Stimulated activated CD4-positive, alpha-beta T cell treated with anti-CD3 and anti-CD28 coated beads, Interleukin-2, amount 100 ng/mL, for 48 hours (primary cell): ENCODE results near the gene RAB30.
"Not testable (repeated sequence)": the region's sequence is repeated elsewhere in the genome, so short reads cannot be mapped to it uniquely, and the experiment has no call there.

Source experiments
- DNase-seq, 2 donors: peaks; one replicate each; pipeline ENCODE4 v3.0.0-alpha.2; 2020

Gene RAB30

DNA sequence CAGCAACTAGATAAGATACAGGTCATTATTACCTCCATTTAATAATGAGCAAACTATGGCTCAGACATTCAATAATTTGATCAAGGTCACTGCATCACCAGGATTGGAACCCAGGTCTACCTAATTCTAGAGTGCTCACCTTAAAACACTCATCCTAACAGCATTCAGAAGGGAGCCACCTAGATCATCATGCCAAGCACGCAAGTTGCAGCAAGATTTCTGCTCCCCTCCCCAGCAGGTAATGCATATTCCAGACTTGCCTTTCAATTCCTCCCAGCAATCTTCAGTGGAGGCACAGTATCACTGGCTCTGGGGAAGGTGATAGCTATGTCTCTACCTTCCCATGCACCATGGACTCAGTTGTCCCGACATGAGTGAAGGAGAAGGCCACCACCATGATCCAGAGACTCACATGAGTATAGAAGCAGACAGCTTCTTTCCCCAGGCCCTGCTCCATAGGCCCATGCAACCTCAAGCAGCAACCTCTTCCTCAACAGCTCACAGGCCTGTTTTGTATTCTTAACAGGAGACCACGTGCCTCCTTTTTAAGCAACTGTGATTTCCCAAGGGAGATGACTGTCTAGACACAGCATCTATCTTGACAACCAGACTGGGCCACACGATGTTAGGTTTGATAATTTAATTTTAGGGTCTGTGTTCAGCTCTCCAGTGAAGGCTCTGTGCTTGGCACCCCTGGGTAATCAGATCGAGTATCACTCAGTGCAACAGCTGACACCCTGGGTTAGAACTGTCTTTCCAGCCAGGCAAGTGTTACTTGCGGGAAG, 36.4 kb downstream of the RAB30 start:
- no peak for DNase-seq

GRCh38 chr11:83034673-83035014, 37.1 kb downstream of the RAB30 start:
- DNase-seq = no peak

DNA sequence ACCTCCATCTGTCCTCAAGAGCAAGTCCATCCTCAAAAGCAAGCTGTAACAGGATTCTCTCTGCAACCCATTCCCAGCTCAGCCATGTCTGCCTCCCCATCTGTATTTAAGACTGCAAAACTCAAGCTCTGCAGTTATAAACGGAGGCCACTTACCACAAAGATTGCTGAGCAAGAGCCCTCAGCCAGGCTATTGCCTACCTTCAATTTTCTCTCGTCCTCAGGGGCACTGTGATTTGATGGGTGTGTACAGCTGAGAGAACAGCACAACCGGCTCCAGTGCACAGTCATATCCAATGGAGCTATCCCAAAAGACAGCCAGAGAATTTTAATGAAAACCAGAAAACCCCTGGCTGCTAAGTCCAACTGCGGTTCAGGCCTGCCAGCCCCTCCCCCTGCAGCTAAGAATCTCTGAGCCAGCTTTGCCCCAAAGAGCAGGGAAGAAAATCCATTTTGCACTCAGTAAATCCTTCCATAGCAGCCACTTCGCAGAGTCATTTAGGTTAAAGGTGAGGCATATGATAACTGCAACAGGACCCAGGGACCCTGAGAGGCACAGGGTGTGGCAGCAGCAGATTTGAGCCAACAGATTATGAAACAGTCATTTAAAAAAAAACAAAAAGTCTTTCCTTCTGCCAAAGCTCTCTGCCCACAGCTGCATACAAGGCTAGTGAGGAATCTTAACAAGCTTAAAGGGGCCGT, 37.6 kb downstream of the RAB30 start:
- DNase-seq = no peak

DNA sequence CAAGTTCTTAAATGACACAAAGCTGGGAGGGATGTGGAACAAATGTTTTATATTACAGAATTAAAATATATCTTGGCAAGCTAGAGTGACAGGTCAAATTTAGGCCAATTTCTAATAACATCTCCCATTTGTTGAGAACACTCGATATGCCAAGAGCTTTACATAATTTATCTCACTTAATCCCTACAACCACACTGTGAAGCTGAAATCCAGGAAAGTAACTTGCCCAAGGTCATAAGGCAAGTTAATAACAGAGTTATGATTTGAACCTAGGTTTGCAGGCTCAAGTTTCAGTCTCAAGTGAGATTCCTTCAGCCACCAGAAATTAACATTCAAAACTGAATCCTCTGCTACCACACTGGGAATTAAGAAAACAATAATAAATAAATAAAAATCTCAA, 38.3 kb downstream of the RAB30 start:
- no peak for DNase-seq

GRCh38 chr11:83031127-83031526, 40.6 kb downstream of the RAB30 start:
- no peak for DNase-seq

DNA sequence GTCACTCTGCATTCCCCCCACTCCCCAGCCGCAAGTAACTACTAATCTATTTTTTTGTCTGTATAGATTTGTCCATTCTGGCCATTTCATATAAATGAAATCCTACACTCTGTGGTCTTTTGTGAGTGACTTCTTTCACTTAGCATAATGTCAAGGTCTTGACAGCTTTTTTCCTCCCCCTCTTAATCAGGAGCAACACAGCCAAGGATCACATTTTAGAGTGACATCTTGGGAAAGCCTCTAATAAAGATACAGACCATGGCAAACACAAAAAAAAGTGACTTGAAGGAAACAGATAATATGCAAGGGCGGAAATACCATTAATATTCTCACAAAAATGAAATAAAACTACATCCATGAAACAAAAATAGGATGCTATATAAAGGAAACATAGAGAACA, 43.9 kb downstream of the RAB30 start:
- DNase-seq = no peak

GRCh38 chr11:83027289-83027688, 44.4 kb downstream of the RAB30 start:
- DNase-seq = no peak

GRCh38 chr11:83026229-83026628, 45.5 kb downstream of the RAB30 start:
- DNase-seq = no peak

- no peak for DNase-seq
These were observed 46.4 kb downstream of the RAB30 start for GRCh38 chr11:83025267-83025704.

- no peak for DNase-seq
These were observed 47.3 kb downstream of the RAB30 start for GRCh38 chr11:83024270-83024854.

GRCh38 chr11:83023410-83023809, 48.3 kb downstream of the RAB30 start:
- no peak for DNase-seq

- no peak for DNase-seq
These were observed 49.9 kb downstream of the RAB30 start for GRCh38 chr11:83021780-83022125.

DNA sequence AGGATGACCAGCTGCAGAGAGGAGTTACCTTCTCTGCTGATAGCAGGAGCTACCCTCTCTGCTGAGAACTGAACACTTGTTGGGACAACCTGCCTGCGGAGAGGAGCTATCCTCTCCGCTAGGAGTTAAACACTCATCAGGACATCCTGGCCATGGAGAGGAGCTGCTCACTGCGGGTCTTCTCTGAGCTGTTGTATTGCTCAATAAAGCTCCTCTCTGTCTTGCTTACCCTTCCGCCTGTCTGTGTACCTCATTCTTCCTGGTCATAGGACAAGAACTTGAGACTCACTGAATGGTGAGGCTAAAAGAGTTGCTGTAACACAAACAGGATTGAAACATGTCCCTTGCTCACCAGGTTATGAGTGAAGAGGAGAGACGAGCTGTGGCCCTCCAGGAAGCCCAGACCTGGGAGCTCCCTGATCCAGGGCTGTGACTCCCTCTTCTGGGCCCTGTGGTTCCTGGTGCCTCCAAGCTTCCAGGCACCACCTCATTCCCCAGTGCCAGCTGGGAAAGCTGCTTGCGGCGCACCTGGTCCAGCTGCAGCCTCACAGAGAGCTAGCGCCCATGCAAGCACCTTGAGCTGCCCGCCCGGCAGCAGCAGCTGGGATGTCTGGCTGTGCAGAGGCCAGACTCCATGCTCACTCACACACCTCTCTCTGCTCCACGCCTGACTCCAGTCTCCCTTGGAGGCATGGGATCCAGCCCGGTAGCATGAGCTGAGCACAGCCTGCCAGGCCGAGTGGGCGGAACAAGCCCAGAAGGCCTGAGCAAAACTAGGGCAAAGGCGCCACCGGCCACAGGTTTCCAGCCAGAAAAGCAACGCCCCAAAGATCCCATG, 50.5 kb downstream of the RAB30 start:
- no peak for DNase-seq

- no peak for DNase-seq
These were observed 51.7 kb downstream of the RAB30 start for GRCh38 chr11:83019888-83020579.

DNA sequence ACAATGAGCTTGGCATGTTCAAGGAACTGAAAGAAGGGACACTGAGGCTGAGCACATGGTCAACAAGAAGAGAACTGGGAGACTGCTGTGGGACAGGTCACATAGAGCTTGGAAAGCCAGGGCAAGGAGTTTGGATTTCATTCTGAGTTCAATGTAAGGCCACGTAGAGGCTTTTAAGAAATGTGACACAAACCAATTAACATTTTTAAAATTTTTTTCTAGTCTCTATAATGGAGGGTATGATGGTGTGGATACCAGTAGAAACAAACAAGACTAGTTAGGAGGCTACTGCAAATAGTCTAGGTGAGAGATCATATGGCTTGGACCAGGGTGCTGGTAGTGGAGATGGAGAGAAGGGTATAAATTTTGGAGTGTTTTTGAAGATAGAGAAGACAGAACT, 56.7 kb downstream of the RAB30 start:
- DNase-seq = no peak

- DNase-seq = no peak
These were observed 59.3 kb downstream of the RAB30 start for GRCh38 chr11:83012168-83013067.

DNA sequence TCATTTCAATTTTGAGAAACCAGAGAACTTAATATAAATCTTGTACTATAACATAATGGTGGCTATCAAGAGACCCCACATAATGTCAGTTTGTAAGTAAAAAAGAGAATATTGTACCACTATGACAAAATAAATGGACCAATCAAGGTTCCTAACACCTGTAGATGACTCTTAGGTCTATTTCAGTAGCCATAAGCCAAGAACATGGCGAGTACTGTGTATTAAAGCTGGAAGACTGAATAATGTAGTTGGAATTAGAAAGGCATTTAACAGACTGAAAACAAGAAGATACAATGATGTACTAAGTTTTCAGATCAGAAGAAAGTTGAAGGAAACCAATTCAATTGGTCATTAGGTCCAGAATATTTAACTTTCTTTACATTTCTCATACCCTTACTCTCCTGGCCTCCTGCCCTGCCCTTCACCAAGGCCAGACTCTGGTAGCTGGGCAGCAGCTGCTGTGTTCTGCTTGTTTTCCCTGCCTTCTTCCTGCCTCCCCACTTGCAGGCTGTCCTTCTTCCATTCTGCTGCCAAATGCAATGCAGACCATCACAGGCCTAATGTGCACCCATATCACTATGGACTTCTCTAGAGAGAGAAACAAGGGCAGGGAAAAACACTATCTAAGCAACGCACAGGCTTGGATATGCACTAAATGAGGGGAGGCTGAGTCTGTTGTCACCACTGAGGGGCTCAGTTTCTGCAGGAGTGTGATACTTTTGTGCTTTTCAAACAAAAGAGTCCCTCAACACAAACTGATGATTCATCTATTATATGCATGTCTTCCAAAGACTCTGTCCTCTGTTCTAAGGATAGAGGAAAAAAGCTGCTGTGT, 60.1 kb downstream of the RAB30 start:
- no peak for DNase-seq

- DNase-seq = no peak
These were observed 61.7 kb downstream of the RAB30 start for GRCh38 chr11:83009999-83010398.

- DNase-seq = not testable (repeated sequence)
These were observed 62.6 kb downstream of the RAB30 start for GRCh38 chr11:83009136-83009535.

GRCh38 chr11:83008581-83008923, 63.1 kb downstream of the RAB30 start:
- no peak for DNase-seq
